Mesothelial cell of epicardium (in vitro differentiated cells): ENCODE data around the gene GALNT18. TPM values are rescaled to one million over a fixed set of nuclear protein-coding genes. Genes with fewer than 3 reads are reported as not detected.

Experiments
- DNase-seq, 2 experiments: peaks; one replicate each; pipeline ENCODE4 v3.0.0; 2021; ENCODE audit warnings: low spot score in 2 of 2; ENCODE audit not compliant: unreplicated experiment in 2 of 2
- H3K27ac Mint-ChIP-seq: 2 replicates; pipeline ENCODE4 v1.8.0; 2021; ENCODE audit warnings: mixed read lengths
- H3K27me3 Mint-ChIP-seq: 2 replicates; pipeline ENCODE4 v1.8.0; 2021; ENCODE audit warnings: low read depth, mixed read lengths
- H3K36me3 Mint-ChIP-seq: 2 replicates; pipeline ENCODE4 v1.8.0; 2021; ENCODE audit warnings: mixed read lengths
- H3K4me1 Mint-ChIP-seq: 2 replicates; pipeline ENCODE4 v1.8.0; 2021; ENCODE audit warnings: mixed read lengths
- H3K4me3 Mint-ChIP-seq: 2 replicates; pipeline ENCODE4 v1.8.0; 2021; ENCODE audit warnings: mild to moderate bottlenecking, moderate library complexity, mixed read lengths
- H3K9me3 Mint-ChIP-seq: 2 replicates; pipeline ENCODE4 v1.8.0; 2021; ENCODE audit warnings: mixed read lengths
- total RNA-seq: library from RNA; stranded (reverse); gene quantifications from 3 replicates; pipeline ENCODE4 v1.2.1, GENCODE V29; 2021
- TF ChIP-seq, protein P1 (sequence below): fragments of 200-600 bp; sonication (generic); IDR thresholded peaks from one replicate; pipeline ENCODE4 v1.5.0; 2021; ENCODE audit warnings: antibody characterized with exemption; ENCODE audit not compliant: unreplicated experiment

GALNT18 gene
- total RNA-seq, 1 donor from 2014 or later, result 4.2 TPM

DNA sequence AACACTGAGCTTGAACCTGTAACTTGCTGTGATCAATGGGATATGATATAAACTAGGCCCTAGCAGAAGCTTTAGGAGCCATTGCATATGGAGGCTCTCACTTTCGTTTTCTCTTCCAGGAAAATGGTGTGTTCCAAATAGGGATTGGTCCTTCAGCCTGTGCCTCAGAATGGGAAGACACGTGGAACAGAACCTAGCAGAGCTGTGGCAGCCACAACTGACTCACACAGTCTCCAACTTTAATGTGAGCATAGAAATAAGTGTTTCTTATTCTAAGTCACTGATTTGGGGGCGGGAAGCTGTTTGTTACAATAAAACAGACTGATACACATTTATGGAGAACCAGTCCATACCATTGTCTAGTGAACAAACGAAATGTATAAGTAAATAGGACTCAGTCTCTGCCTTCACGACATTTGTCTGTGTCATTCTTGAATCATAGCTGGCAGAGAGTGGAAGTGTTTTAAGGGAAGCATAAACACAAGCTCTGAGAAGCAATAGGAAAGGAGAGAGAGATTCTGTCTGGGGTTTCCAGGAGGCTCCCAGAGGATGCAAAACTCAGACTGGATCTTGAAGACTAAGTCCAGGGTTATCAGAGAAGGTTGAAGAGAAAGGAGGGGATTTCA is 97.3 kb downstream of the GALNT18 start:
- Mint-ChIP-seq H3K27ac (no peak overlapping the region), H3K27me3 (peaks cover 2% of the 10 kb centered on the region)

DNA sequence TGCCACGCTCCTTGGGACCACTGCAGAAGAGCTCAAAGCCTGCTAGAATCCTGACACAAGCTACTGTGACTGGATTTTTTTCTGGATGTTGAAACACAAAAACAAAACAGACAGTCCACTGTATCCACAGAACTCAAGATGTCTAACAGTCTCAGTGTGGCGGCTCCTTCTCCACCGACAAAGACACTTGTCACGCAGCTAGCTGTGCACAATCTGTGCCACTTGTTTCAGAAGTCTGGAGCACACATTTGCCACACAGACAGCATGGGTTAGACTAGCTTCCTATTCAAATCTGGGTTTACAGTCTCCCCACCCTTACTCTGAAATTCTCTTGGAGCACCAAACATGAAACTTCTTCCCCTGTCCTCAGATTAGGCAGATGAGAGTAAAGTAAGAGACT is 99.2 kb downstream of the GALNT18 start:
- no peaks in the 10 kb centered on the region for H3K4me1 Mint-ChIP-seq
- no peaks in the 10 kb centered on the region for H3K9me3 Mint-ChIP-seq
- H3K27ac Mint-ChIP-seq, result no peak overlapping the region
- DNase-seq, result no peak
- H3K36me3 Mint-ChIP-seq, result no peaks in the 10 kb centered on the region
- TF ChIP-seq, protein P1, sequence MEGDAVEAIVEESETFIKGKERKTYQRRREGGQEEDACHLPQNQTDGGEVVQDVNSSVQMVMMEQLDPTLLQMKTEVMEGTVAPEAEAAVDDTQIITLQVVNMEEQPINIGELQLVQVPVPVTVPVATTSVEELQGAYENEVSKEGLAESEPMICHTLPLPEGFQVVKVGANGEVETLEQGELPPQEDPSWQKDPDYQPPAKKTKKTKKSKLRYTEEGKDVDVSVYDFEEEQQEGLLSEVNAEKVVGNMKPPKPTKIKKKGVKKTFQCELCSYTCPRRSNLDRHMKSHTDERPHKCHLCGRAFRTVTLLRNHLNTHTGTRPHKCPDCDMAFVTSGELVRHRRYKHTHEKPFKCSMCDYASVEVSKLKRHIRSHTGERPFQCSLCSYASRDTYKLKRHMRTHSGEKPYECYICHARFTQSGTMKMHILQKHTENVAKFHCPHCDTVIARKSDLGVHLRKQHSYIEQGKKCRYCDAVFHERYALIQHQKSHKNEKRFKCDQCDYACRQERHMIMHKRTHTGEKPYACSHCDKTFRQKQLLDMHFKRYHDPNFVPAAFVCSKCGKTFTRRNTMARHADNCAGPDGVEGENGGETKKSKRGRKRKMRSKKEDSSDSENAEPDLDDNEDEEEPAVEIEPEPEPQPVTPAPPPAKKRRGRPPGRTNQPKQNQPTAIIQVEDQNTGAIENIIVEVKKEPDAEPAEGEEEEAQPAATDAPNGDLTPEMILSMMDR, result no peak
- no peak overlapping the region for H3K4me3 Mint-ChIP-seq
- H3K27me3 Mint-ChIP-seq, result peaks cover 3% of the 10 kb centered on the region

More for the DNA sequence above, 97.3 kb downstream of the GALNT18 start:
- no peaks in the 10 kb centered on the region for H3K36me3 Mint-ChIP-seq
- DNase-seq, result no peak
- no peaks in the 10 kb centered on the region for H3K4me1 Mint-ChIP-seq
- H3K9me3 Mint-ChIP-seq, result peaks cover 5% of the 10 kb centered on the region
- no peak overlapping the region for H3K4me3 Mint-ChIP-seq
- TF ChIP-seq, protein P1, result no peak

DNA sequence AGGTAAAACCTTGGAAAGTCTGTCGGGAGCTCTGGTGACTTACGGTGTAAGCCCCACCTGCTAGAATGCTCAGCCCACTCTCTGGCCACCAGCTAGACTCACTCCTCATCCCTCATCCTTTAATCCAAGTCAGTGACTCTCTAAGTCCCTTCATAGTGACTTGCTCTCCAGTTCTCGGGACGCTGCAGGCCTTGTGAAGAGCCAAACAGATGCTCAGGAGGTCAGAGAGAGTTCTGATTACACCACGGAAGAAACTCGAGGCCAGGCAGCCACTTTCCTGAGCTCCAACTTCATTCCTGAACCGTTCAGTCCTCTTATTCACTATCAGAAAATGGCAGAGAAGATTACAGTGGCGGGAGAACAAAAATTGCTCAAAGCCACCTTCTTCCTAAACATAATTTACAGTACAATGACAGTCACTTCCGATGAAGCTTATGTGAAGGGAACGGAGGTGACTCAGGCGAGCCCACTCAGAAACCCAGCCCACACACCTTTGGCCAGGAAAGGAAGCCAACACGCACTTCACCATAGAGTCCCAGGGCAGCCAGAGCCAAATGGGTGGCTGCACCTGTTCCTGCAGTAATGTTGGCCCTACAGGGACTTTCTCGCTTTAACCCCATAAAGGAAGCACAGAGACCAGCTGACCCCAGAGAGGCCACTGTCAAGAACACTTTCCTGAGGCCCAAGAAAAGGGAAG is 100.4 kb downstream of the GALNT18 start:
- no peak for DNase-seq
- Mint-ChIP-seq H3K27me3 (peaks cover 3% of the 10 kb centered on the region), H3K36me3 (no peaks in the 10 kb centered on the region), H3K9me3 (no peaks in the 10 kb centered on the region), H3K27ac (no peak overlapping the region), H3K4me1 (no peaks in the 10 kb centered on the region), H3K4me3 (no peak overlapping the region)
- TF ChIP-seq, protein P1, result no peak

DNA sequence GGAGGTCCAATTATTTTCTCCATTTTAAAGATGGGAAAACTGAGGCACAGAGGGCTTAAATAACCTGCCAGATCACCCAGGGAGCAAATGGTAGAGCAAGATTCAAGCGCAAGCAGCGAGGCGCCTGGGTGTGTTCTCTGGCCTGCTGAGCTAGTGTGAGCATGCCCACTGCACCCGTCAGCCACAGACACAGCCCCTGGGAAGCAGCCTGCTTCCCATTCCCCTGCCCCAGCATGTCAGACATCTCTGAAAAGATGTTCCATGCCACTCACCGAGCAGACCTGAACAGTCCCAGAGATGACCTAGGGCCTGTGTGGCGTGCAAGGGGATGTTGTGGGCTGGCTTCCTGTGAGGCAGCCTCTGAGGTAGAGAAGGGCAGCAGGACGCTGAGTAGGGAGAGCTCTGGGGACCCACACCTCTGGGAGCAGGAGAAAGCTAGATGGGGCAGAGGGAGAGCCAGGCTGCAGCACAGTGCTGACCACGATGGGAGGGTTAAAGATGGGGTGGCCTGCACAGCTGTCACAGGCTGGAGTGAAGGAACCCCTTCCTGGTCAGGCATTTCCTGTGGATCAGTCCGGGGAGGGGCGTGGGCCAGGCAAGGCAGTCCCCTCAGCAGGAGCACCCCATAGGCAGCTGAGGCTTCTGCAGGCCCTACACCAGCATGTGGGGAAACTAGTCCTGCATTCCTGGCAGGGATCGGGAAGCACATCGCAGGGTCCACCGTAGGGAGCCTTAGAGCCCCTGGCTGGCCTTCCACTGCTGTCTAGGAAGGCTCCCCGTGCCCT is 101.4 kb downstream of the GALNT18 start:
- Mint-ChIP-seq H3K4me1 (no peaks in the 10 kb centered on the region), H3K4me3 (no peak overlapping the region), H3K9me3 (no peaks in the 10 kb centered on the region), H3K36me3 (no peaks in the 10 kb centered on the region), H3K27me3 (peaks cover 3% of the 10 kb centered on the region), H3K27ac (no peak overlapping the region)
- TF ChIP-seq, protein P1, result no peak
- DNase-seq, result no peak

DNA sequence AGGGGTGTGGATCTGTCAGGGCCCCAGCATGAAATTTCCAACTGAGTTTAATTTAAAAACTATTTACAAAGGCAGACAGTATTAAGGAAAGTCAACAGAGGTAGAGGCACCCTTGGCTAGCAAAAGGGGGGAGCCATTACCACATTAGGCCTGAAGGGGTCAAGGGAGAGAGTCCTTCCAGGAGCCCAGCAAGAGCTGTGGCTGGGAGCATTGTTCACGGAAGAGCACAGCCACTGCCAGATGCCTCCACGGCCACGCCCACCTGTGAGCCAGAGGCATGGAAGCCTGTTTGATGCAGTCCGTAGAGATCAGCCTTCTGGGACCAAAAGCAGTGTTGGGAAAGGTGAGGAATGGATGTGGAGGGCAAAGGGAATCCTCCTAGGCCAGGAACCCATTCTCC is 102.6 kb downstream of the GALNT18 start:
- Mint-ChIP-seq H3K27me3 (peaks cover 2% of the 10 kb centered on the region), H3K9me3 (no peaks in the 10 kb centered on the region), H3K36me3 (no peaks in the 10 kb centered on the region), H3K4me1 (no peaks in the 10 kb centered on the region), H3K27ac (no peak overlapping the region), H3K4me3 (no peak overlapping the region)
- TF ChIP-seq, protein P1, result no peak
- DNase-seq, result no peak
